Caco-2 (cell line): ENCODE measurements around the gene MPHOSPH8. TPM values are rescaled to one million over a fixed set of nuclear protein-coding genes. Genes with fewer than 3 reads are reported as not detected.

Experiments
- BruUV-seq: library from RNA; stranded (reverse); fragments of 400-500 nt; replicated peaks from 2 replicates; lab custom pipeline; 2021; lab: Mats Ljungman, UMichigan
- CTCF ChIA-PET: fragments of 300-600 bp; sonication (Branson Sonifier 250); formaldehyde crosslinking; loops from one replicate; lab custom pipeline; 2022; ENCODE audit warnings: antibody characterized with exemption; lab: Charles Lee
- POLR2A ChIA-PET: fragments of 300-600 bp; sonication (Branson Sonifier 250); formaldehyde crosslinking; loops from one replicate; lab custom pipeline; 2022; ENCODE audit warnings: antibody characterized with exemption; lab: Charles Lee
- DNase-seq, 2 experiments: peaks; one replicate each; pipeline versions ENCODE4 v3.0.0 to v3.0.0-alpha.2; 2020 to 2022
- H3K27me3 ChIP-seq: replicated peaks from 2 replicates; pipeline ENCODE4 v1.6.0; 2011; ENCODE audit warnings: low read length; ENCODE audit not compliant: control insufficient read depth, insufficient read depth
- H3K36me3 ChIP-seq: 2 replicates; pipeline ENCODE4 v1.5.1; 2011; ENCODE audit warnings: low read length; ENCODE audit not compliant: control insufficient read depth, insufficient read depth
- H3K4me1 ChIP-seq: fragments of 250-450 bp; sonication (Bioruptor Pico); 2 replicates; pipeline ENCODE4 v1.5.1; 2020; ENCODE audit warnings: mild to moderate bottlenecking
- H3K4me3 ChIP-seq: 2 replicates; pipeline ENCODE4 v1.5.1; 2011; ENCODE audit warnings: low read depth, mild to moderate bottlenecking, control low read depth, low read length
- H3K9me3 ChIP-seq: fragments of 250-450 bp; sonication (Bioruptor Pico); 2 replicates; pipeline ENCODE4 v1.5.1; 2020; ENCODE audit warnings: mild to moderate bottlenecking, moderate library complexity
- H3K27ac Mint-ChIP-seq: one replicate; pipeline ENCODE4 v1.8.0; 2022; ENCODE audit warnings: mixed read lengths; ENCODE audit not compliant: unreplicated experiment
- H3K27me3 Mint-ChIP-seq: one replicate; pipeline ENCODE4 v1.8.0; 2022; ENCODE audit warnings: mixed read lengths; ENCODE audit not compliant: insufficient read depth, unreplicated experiment
- H3K36me3 Mint-ChIP-seq: one replicate; pipeline ENCODE4 v1.8.0; 2022; ENCODE audit warnings: mild to moderate bottlenecking, mixed read lengths; ENCODE audit not compliant: insufficient read depth, unreplicated experiment
- H3K4me1 Mint-ChIP-seq: one replicate; pipeline ENCODE4 v1.8.0; 2022; ENCODE audit warnings: low read depth, mixed read lengths; ENCODE audit not compliant: unreplicated experiment
- H3K4me3 Mint-ChIP-seq: one replicate; pipeline ENCODE4 v1.8.0; 2022; ENCODE audit warnings: mild to moderate bottlenecking, moderate library complexity, mixed read lengths; ENCODE audit not compliant: unreplicated experiment
- H3K9me3 Mint-ChIP-seq: one replicate; pipeline ENCODE4 v1.8.0; 2022; ENCODE audit warnings: mixed read lengths; ENCODE audit not compliant: unreplicated experiment
- CTCF ChIP-seq, 2 experiments: fragments of 200-600 bp in 1 of 2; IDR thresholded peaks; 1 replicate in 1 of 2; 2 replicates in 1 of 2; pipeline versions ENCODE4 v1.5.1 to v1.8.0; 2011 to 2022; ENCODE audit warnings: antibody characterized with exemption in 1 of 2, control low read depth in 1 of 2, inconsistent platforms in 1 of 2, low read depth in 1 of 2, low read length in 1 of 2, mild to moderate bottlenecking in 1 of 2, moderate library complexity in 1 of 2; ENCODE audit not compliant: insufficient read depth in 1 of 2, severe bottlenecking in 1 of 2, unreplicated experiment in 1 of 2
- intact Hi-C: fragments of 100-400 bp; cut with micrococcal nuclease; formaldehyde crosslinking; loops from one replicate; pipeline ENCODE4 v1.10.0; 2022; ENCODE audit not compliant: unreplicated experiment
- total RNA-seq: library from RNA; stranded (reverse); gene quantifications from 2 replicates; pipeline ENCODE4 v1.2.3, GENCODE V29; 2022

MPHOSPH8 gene
- total RNA-seq, 1 experiment from 2014 or later: 31.6 TPM

- peaks cover 35% of the 10 kb centered on the region for H3K9me3 Mint-ChIP-seq
- H3K4me3 Mint-ChIP-seq: peak overlapping the region; percentile 80
- ChIA-PET CTCF (no interaction called here), POLR2A (no interaction called here)
- peaks cover 48% of the 10 kb centered on the region for H3K36me3 Mint-ChIP-seq
- TF ChIP-seq CTCF (IDR thresholded peaks at IDR 0.05; ENCODE audit: insufficient read depth in 1 of 2, low read depth in 1 of 2, low read length in 1 of 2, severe bottlenecking in 1 of 2, unreplicated experiment in 1 of 2): no peak
- no TSS peak for BruUV-seq
- Histone ChIP-seq H3K36me3 (peaks cover 8% of the 10 kb centered on the region), H3K9me3 (peaks cover 7% of the 10 kb centered on the region), H3K4me1 (peaks cover 35% of the 10 kb centered on the region), H3K4me3 (no peak overlapping the region), H3K27me3 (no peaks in the 10 kb centered on the region)
- intact Hi-C loops: loop anchor here (5.0 kb wide), 2 partner anchors 68 to 258 kb away; partner anchors contain the start of gene ZMYM5
- no peaks in the 10 kb centered on the region for H3K27me3 Mint-ChIP-seq
- DNase-seq: peak; percentile 59 to 75
- peaks cover 10% of the 10 kb centered on the region for H3K4me1 Mint-ChIP-seq
- no peak overlapping the region for H3K27ac Mint-ChIP-seq
These were observed 29.2 kb upstream of the MPHOSPH8 start for GRCh38 chr13:19604306-19604705.

GRCh38 chr13:19605161-19605955 is 28.1 kb upstream of the MPHOSPH8 start:
- H3K36me3 ChIP-seq: peaks cover 8% of the 10 kb centered on the region
- no peak overlapping the region for H3K4me3 ChIP-seq
- peaks cover 26% of the 10 kb centered on the region for H3K4me1 ChIP-seq
- Mint-ChIP-seq H3K9me3 (peaks cover 42% of the 10 kb centered on the region), H3K36me3 (peaks cover 50% of the 10 kb centered on the region), H3K4me3 (peak overlapping the region; percentile 80), H3K27me3 (no peaks in the 10 kb centered on the region), H3K4me1 (no peaks in the 10 kb centered on the region), H3K27ac (no peak overlapping the region)
- intact Hi-C loops: no loop called here
- ChIA-PET CTCF (no interaction called here), POLR2A (no interaction called here)
- peaks cover 7% of the 10 kb centered on the region for H3K9me3 ChIP-seq
- DNase-seq: no peak
- no peaks in the 10 kb centered on the region for H3K27me3 ChIP-seq
- no peak for TF ChIP-seq CTCF (IDR thresholded peaks at IDR 0.05; ENCODE audit: insufficient read depth in 1 of 2, low read depth in 1 of 2, low read length in 1 of 2, severe bottlenecking in 1 of 2, unreplicated experiment in 1 of 2)
- BruUV-seq: no TSS peak

- Mint-ChIP-seq H3K9me3 (peaks cover 42% of the 10 kb centered on the region), H3K36me3 (peaks cover 50% of the 10 kb centered on the region), H3K27ac (no peak overlapping the region), H3K4me1 (no peaks in the 10 kb centered on the region), H3K27me3 (no peaks in the 10 kb centered on the region), H3K4me3 (no peak overlapping the region)
- H3K9me3 ChIP-seq: peaks cover 7% of the 10 kb centered on the region
- ChIA-PET CTCF (no interaction called here), POLR2A (no interaction called here)
- TF ChIP-seq CTCF (IDR thresholded peaks at IDR 0.05; ENCODE audit: insufficient read depth in 1 of 2, low read depth in 1 of 2, low read length in 1 of 2, severe bottlenecking in 1 of 2, unreplicated experiment in 1 of 2): no peak
- H3K4me1 ChIP-seq: peaks cover 18% of the 10 kb centered on the region
- BruUV-seq: no TSS peak
- H3K27me3 ChIP-seq: no peaks in the 10 kb centered on the region
- intact Hi-C loops: no loop called here
- H3K4me3 ChIP-seq: no peak overlapping the region
- no peak for DNase-seq
- peaks cover 8% of the 10 kb centered on the region for H3K36me3 ChIP-seq
These were observed 27.3 kb upstream of the MPHOSPH8 start for GRCh38 chr13:19606152-19606551.
